Measurements from ENCODE around the gene CALCOCO1. TPM values are rescaled to one million over a fixed set of nuclear protein-coding genes. Genes with fewer than 3 reads are reported as not detected.
"Not testable (repeated sequence)": the region's sequence is repeated elsewhere in the genome, so short reads cannot be mapped to it uniquely, and the experiment has no call there.

Gene CALCOCO1
- total RNA-seq, 2 donors from 2014 or later: 39.0 to 79.8 TPM

GRCh38 chr12:53695152-53696145, 31.8 kb downstream of the CALCOCO1 start:
- H3K27me3 Mint-ChIP-seq: peaks cover 60 to 75% of the 10 kb centered on the region in 2 donors
- ATAC-seq: peak; percentile 60 to 78

GRCh38 chr12:53694756-53695151, 32.5 kb downstream of the CALCOCO1 start:
- Mint-ChIP-seq H3K27me3 (peaks cover 53 to 68% of the 10 kb centered on the region in 2 donors), H3K4me1 (ENCODE audit: low read depth in 2 of 2) (peaks cover 20 to 27% of the 10 kb centered on the region in 2 donors), H3K4me3 (peak overlapping the region; percentile 66), H3K36me3 (no peaks in the 10 kb centered on the region), H3K9me3 (no peaks in the 10 kb centered on the region), H3K27ac (peak overlapping the region in 1 of 2 donors; percentile 39)
- DNase-seq (ENCODE audit: low spot score) (no peak), ATAC-seq (no peak)

More at GRCh38 chr12:53695152-53696145, 31.8 kb downstream of the CALCOCO1 start:
- no peaks in the 10 kb centered on the region for H3K36me3 Mint-ChIP-seq
- H3K4me3 Mint-ChIP-seq: peak overlapping the region; percentile 66
- no peak for DNase-seq (ENCODE audit: low spot score)
- no peaks in the 10 kb centered on the region for H3K9me3 Mint-ChIP-seq
- peaks cover 20 to 27% of the 10 kb centered on the region in 2 donors for H3K4me1 Mint-ChIP-seq (ENCODE audit: low read depth in 2 of 2)
- H3K27ac Mint-ChIP-seq: peak overlapping the region in 1 of 2 donors; percentile 39

GRCh38 chr12:53688134-53688533, 39.1 kb downstream of the CALCOCO1 start:
- H3K4me1 Mint-ChIP-seq (ENCODE audit: low read depth in 2 of 2): no peaks in the 10 kb centered on the region
- ATAC-seq (no peak), DNase-seq (ENCODE audit: low spot score) (no peak)
- H3K9me3 Mint-ChIP-seq: no peaks in the 10 kb centered on the region
- H3K36me3 Mint-ChIP-seq: no peaks in the 10 kb centered on the region
- H3K4me3 Mint-ChIP-seq: no peak overlapping the region
- no peak overlapping the region for H3K27ac Mint-ChIP-seq
- peaks cover 29 to 31% of the 10 kb centered on the region in 2 donors for H3K27me3 Mint-ChIP-seq

- ATAC-seq: no peak
- Mint-ChIP-seq H3K27me3 (peaks cover 19 to 22% of the 10 kb centered on the region in 2 donors), H3K36me3 (no peaks in the 10 kb centered on the region), H3K27ac (no peak overlapping the region), H3K4me1 (ENCODE audit: low read depth in 2 of 2) (no peaks in the 10 kb centered on the region), H3K4me3 (no peak overlapping the region), H3K9me3 (no peaks in the 10 kb centered on the region)
- DNase-seq (ENCODE audit: low spot score): no peak
Measured at GRCh38 chr12:53686436-53686835, 40.8 kb downstream of the CALCOCO1 start.

GRCh38 chr12:53684654-53685220, 42.5 kb downstream of the CALCOCO1 start:
- ATAC-seq (no peak), DNase-seq (ENCODE audit: low spot score) (no peak)
- Mint-ChIP-seq H3K4me3 (no peak overlapping the region), H3K36me3 (no peaks in the 10 kb centered on the region), H3K27ac (no peak overlapping the region), H3K27me3 (peaks cover 20 to 25% of the 10 kb centered on the region in 2 donors), H3K4me1 (ENCODE audit: low read depth in 2 of 2) (no peaks in the 10 kb centered on the region), H3K9me3 (no peaks in the 10 kb centered on the region)

GRCh38 chr12:53683983-53684382, 43.3 kb downstream of the CALCOCO1 start:
- Mint-ChIP-seq H3K27ac (no peak overlapping the region), H3K4me3 (no peak overlapping the region), H3K9me3 (no peaks in the 10 kb centered on the region), H3K4me1 (ENCODE audit: low read depth in 2 of 2) (no peaks in the 10 kb centered on the region), H3K27me3 (peaks cover 25 to 32% of the 10 kb centered on the region in 2 donors), H3K36me3 (no peaks in the 10 kb centered on the region)
- DNase-seq (ENCODE audit: low spot score) (no peak), ATAC-seq (no peak)

GRCh38 chr12:53683494-53683893, 43.8 kb downstream of the CALCOCO1 start:
- no peaks in the 10 kb centered on the region for H3K4me1 Mint-ChIP-seq (ENCODE audit: low read depth in 2 of 2)
- H3K27ac Mint-ChIP-seq: no peak overlapping the region
- H3K9me3 Mint-ChIP-seq: no peaks in the 10 kb centered on the region
- no peak for ATAC-seq
- no peak for DNase-seq (ENCODE audit: low spot score)
- no peak overlapping the region for H3K4me3 Mint-ChIP-seq
- no peaks in the 10 kb centered on the region for H3K36me3 Mint-ChIP-seq
- H3K27me3 Mint-ChIP-seq: peaks cover 25 to 32% of the 10 kb centered on the region in 2 donors

- not testable (repeated sequence) for H3K27ac Mint-ChIP-seq; H3K36me3 Mint-ChIP-seq; H3K9me3 Mint-ChIP-seq; DNase-seq (ENCODE audit: low spot score); ATAC-seq; H3K4me3 Mint-ChIP-seq
- H3K4me1 Mint-ChIP-seq (ENCODE audit: low read depth in 2 of 2): peaks cover 7 to 12% of the 10 kb centered on the region in 2 donors
- peaks cover 15 to 32% of the 10 kb centered on the region in 2 donors for H3K27me3 Mint-ChIP-seq
Measured at GRCh38 chr12:53680061-53680460, 47.2 kb downstream of the CALCOCO1 start.

- ATAC-seq (no peak), DNase-seq (ENCODE audit: low spot score) (no peak)
- Mint-ChIP-seq H3K27me3 (peaks cover 11 to 32% of the 10 kb centered on the region in 2 donors), H3K36me3 (no peaks in the 10 kb centered on the region), H3K9me3 (no peaks in the 10 kb centered on the region), H3K4me1 (ENCODE audit: low read depth in 2 of 2) (peaks cover 18 to 26% of the 10 kb centered on the region in 2 donors), H3K4me3 (peak overlapping the region; percentile 0), H3K27ac (no peak overlapping the region)
Measured at GRCh38 chr12:53677800-53678148, 49.5 kb downstream of the CALCOCO1 start.

GRCh38 chr12:53677016-53677799, 50.0 kb downstream of the CALCOCO1 start:
- H3K9me3 Mint-ChIP-seq: no peaks in the 10 kb centered on the region
- H3K27ac Mint-ChIP-seq: peak overlapping the region in 1 of 2 donors; percentile 87
- peaks cover 18 to 26% of the 10 kb centered on the region in 2 donors for H3K4me1 Mint-ChIP-seq (ENCODE audit: low read depth in 2 of 2)
- H3K36me3 Mint-ChIP-seq: no peaks in the 10 kb centered on the region
- peaks cover 11 to 32% of the 10 kb centered on the region in 2 donors for H3K27me3 Mint-ChIP-seq
- DNase-seq (ENCODE audit: low spot score): no peak
- ATAC-seq: no peak
- peak overlapping the region; percentile 96 for H3K4me3 Mint-ChIP-seq

- Mint-ChIP-seq H3K4me3 (peak overlapping the region; percentile 96), H3K27ac (peak overlapping the region; percentile 83 to 87), H3K4me1 (ENCODE audit: low read depth in 2 of 2) (peaks cover 19 to 26% of the 10 kb centered on the region in 2 donors), H3K9me3 (no peaks in the 10 kb centered on the region), H3K36me3 (no peaks in the 10 kb centered on the region), H3K27me3 (peaks cover 11 to 32% of the 10 kb centered on the region in 2 donors)
- no peak for ATAC-seq
- no peak for DNase-seq (ENCODE audit: low spot score)
Measured at GRCh38 chr12:53676656-53677015, 50.6 kb downstream of the CALCOCO1 start.

GRCh38 chr12:53675701-53676607, 51.3 kb downstream of the CALCOCO1 start, which contains the start of gene ATP5MC2:
Gene ATP5MC2, minus strand, starts transcription at chr12:53676083. Its CDS starts 3,469 bp downstream, at chr12:53672614.
- peak within 1 kb of the TSS; percentile 83 to 87 for H3K27ac Mint-ChIP-seq
- ATAC-seq: peak; percentile 97

More at GRCh38 chr12:53675701-53676607, 51.3 kb downstream of the CALCOCO1 start, which contains the start of gene ATP5MC2:
- Mint-ChIP-seq H3K4me3 (peak within 1 kb of the TSS; percentile 96), H3K27me3 (peaks cover 11 to 32% of the 10 kb centered on the region in 2 donors), H3K9me3 (no peaks in the 10 kb centered on the region), H3K4me1 (ENCODE audit: low read depth in 2 of 2) (peaks cover 23 to 33% of the 10 kb centered on the region in 2 donors), H3K36me3 (peaks cover 6% of the 10 kb centered on the region)
- peak; percentile 97 for DNase-seq (ENCODE audit: low spot score)
